Mesothelial cell of epicardium (in vitro differentiated cells): ENCODE results near the gene NPTX2. TPM values are rescaled to one million over a fixed set of nuclear protein-coding genes. Genes with fewer than 3 reads are reported as not detected.

Source experiments
- DNase-seq, 2 experiments: peaks; one replicate each; pipeline ENCODE4 v3.0.0; 2021; ENCODE audit warnings: low spot score in 2 of 2; ENCODE audit not compliant: unreplicated experiment in 2 of 2
- H3K27ac Mint-ChIP-seq: 2 replicates; pipeline ENCODE4 v1.8.0; 2021; ENCODE audit warnings: mixed read lengths
- H3K27me3 Mint-ChIP-seq: 2 replicates; pipeline ENCODE4 v1.8.0; 2021; ENCODE audit warnings: low read depth, mixed read lengths
- H3K36me3 Mint-ChIP-seq: 2 replicates; pipeline ENCODE4 v1.8.0; 2021; ENCODE audit warnings: mixed read lengths
- H3K4me1 Mint-ChIP-seq: 2 replicates; pipeline ENCODE4 v1.8.0; 2021; ENCODE audit warnings: mixed read lengths
- H3K4me3 Mint-ChIP-seq: 2 replicates; pipeline ENCODE4 v1.8.0; 2021; ENCODE audit warnings: mild to moderate bottlenecking, moderate library complexity, mixed read lengths
- H3K9me3 Mint-ChIP-seq: 2 replicates; pipeline ENCODE4 v1.8.0; 2021; ENCODE audit warnings: mixed read lengths
- total RNA-seq: library from RNA; stranded (reverse); gene quantifications from 3 replicates; pipeline ENCODE4 v1.2.1, GENCODE V29; 2021
- TF ChIP-seq, protein P1 (sequence below): fragments of 200-600 bp; sonication (generic); IDR thresholded peaks from one replicate; pipeline ENCODE4 v1.5.0; 2021; ENCODE audit warnings: antibody characterized with exemption; ENCODE audit not compliant: unreplicated experiment

Gene NPTX2
- total RNA-seq, 1 donor from 2014 or later: 1.4 TPM

DNA sequence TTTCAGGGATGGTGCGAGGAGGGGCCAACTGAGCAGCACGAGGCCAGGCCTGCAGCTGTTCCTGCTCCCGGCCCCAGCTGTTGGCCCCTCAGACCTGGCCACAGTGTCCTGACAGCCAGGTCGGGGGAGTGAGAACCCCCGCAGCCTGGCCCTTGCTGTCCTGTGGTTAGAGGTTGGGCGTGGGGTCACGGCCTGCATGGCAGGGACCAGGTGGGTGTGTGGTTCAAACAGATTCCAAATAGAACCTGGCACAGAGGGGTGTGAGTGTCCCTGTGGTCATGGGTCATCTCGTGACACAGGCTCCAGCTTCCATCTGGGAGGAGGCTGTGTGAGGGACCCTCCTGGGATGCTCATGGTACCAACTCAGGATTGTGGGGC lies 10.3 kb downstream of the NPTX2 start:
- Mint-ChIP-seq H3K4me1 (no peaks in the 10 kb centered on the region), H3K27me3 (peaks cover 89% of the 10 kb centered on the region), H3K36me3 (no peaks in the 10 kb centered on the region), H3K27ac (no peak overlapping the region), H3K9me3 (peaks cover 5% of the 10 kb centered on the region), H3K4me3 (no peak overlapping the region)
- TF ChIP-seq, protein P1, sequence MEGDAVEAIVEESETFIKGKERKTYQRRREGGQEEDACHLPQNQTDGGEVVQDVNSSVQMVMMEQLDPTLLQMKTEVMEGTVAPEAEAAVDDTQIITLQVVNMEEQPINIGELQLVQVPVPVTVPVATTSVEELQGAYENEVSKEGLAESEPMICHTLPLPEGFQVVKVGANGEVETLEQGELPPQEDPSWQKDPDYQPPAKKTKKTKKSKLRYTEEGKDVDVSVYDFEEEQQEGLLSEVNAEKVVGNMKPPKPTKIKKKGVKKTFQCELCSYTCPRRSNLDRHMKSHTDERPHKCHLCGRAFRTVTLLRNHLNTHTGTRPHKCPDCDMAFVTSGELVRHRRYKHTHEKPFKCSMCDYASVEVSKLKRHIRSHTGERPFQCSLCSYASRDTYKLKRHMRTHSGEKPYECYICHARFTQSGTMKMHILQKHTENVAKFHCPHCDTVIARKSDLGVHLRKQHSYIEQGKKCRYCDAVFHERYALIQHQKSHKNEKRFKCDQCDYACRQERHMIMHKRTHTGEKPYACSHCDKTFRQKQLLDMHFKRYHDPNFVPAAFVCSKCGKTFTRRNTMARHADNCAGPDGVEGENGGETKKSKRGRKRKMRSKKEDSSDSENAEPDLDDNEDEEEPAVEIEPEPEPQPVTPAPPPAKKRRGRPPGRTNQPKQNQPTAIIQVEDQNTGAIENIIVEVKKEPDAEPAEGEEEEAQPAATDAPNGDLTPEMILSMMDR: no peak
- DNase-seq: no peak

DNA sequence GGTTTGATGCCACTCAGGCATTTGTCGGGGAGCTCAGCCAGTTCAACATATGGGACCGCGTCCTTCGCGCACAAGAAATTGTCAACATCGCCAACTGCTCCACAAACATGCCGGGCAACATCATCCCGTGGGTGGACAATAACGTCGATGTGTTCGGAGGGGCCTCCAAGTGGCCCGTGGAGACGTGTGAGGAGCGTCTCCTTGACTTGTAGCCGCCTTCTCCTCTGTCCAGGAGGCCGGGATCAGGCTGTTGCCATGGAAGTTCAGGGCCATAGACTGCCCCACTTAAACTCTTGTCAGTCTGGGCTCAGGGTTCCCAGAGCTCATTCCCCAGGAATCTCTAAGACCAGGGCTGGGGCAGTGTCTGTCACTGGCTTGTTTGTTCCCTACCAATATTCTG lies 11.3 kb downstream of the NPTX2 start:
- peaks cover 84% of the 10 kb centered on the region for H3K27me3 Mint-ChIP-seq
- no peak for DNase-seq
- no peaks in the 10 kb centered on the region for H3K4me1 Mint-ChIP-seq
- H3K4me3 Mint-ChIP-seq: no peak overlapping the region
- H3K36me3 Mint-ChIP-seq: no peaks in the 10 kb centered on the region
- H3K9me3 Mint-ChIP-seq: peaks cover 10% of the 10 kb centered on the region
- TF ChIP-seq, protein P1: no peak
- no peak overlapping the region for H3K27ac Mint-ChIP-seq

DNA sequence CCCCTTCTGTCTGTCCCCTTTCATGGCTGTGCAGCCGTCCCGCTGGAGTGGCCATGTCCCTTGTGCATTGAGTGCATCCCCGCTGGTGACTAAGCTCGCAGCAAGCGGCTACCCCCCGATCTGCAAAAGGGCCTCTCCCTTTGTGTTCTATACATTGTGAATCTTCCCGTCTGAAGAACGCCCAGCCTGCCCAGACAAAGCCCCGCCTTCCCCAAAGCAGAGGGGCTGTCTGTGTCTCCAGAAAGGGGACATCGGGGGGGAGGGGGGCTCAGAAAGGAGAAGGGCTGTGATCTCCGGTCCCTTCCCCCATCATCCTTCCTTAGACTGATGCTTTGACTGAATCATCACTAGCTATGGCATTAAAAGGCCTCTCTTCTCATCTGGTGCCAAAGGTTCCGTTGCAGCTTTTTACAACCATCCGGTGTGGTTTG lies 11.9 kb downstream of the NPTX2 start:
- H3K4me3 Mint-ChIP-seq: no peak overlapping the region
- DNase-seq: no peak
- H3K4me1 Mint-ChIP-seq: no peaks in the 10 kb centered on the region
- peaks cover 81% of the 10 kb centered on the region for H3K27me3 Mint-ChIP-seq
- TF ChIP-seq, protein P1: no peak
- H3K27ac Mint-ChIP-seq: no peak overlapping the region
- no peaks in the 10 kb centered on the region for H3K36me3 Mint-ChIP-seq
- peaks cover 13% of the 10 kb centered on the region for H3K9me3 Mint-ChIP-seq

DNA sequence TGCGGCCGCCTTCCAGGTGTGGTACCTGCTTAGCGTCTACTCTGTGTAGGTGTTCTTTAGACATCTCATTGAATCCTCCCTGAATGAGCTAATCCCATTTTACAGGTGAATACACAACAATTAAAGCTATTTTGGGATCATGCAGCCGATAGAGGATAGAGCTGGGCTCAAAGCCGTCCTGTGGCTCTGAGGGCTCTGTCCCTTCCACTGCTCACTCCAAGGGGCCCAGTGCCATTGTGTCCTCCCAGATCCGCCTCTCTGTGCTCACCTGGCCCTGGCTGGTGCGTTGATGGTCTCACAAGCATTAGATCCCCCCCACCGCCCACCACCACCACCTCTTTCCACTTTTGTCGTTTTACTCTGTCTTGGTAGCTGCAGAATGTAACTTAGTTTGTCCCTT lies 13.1 kb downstream of the NPTX2 start:
- peaks cover 13% of the 10 kb centered on the region for H3K9me3 Mint-ChIP-seq
- H3K4me1 Mint-ChIP-seq: no peaks in the 10 kb centered on the region
- DNase-seq: no peak
- no peak overlapping the region for H3K4me3 Mint-ChIP-seq
- H3K36me3 Mint-ChIP-seq: no peaks in the 10 kb centered on the region
- peaks cover 74% of the 10 kb centered on the region for H3K27me3 Mint-ChIP-seq
- TF ChIP-seq, protein P1: no peak
- H3K27ac Mint-ChIP-seq: no peak overlapping the region

DNA sequence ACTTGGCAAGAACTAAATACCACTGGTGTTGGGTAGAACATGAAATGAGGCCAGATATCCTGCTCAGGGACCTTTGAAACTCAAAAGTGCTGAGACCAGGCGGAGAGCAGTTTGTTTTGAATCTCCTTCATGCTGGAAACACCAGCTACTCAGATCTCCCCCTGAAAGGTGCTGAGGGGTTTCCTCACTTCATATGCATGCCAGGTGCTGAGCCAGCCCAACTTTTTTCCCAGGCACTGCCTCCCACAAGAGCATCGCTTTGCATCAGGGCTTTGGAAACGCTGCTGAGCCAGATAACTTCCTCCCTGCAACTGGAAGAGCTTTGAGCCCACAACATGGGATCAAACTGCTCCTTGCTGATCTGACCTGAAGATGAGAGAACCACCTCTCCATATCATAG lies 13.7 kb downstream of the NPTX2 start:
- no peaks in the 10 kb centered on the region for H3K36me3 Mint-ChIP-seq
- H3K4me1 Mint-ChIP-seq: no peaks in the 10 kb centered on the region
- H3K4me3 Mint-ChIP-seq: no peak overlapping the region
- no peak for DNase-seq
- peaks cover 13% of the 10 kb centered on the region for H3K9me3 Mint-ChIP-seq
- peaks cover 73% of the 10 kb centered on the region for H3K27me3 Mint-ChIP-seq
- no peak overlapping the region for H3K27ac Mint-ChIP-seq
- TF ChIP-seq, protein P1: no peak

DNA sequence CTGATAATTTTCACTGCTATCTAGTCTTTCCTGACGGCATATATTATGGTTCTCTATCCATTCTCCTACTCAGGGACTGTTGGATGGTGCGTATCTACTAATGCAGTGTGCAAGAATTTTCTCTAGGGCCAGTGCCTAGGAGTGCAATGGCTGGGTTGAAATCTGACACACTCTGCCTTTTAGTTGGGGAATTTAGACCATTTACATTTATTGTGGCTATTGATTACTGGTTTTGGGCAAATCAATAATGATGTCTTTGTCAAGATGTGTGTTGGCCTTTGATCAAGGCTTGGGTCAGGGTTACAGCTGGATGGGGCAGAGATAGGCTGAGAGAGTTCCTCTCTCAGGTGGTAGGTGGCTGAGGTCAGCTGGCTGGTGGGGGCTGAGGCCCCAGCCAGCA lies 21.8 kb downstream of the NPTX2 start:
- DNase-seq: no peak
- H3K36me3 Mint-ChIP-seq: no peaks in the 10 kb centered on the region
- TF ChIP-seq, protein P1: no peak
- H3K4me1 Mint-ChIP-seq: no peaks in the 10 kb centered on the region
- peaks cover 15% of the 10 kb centered on the region for H3K9me3 Mint-ChIP-seq
- no peak overlapping the region for H3K4me3 Mint-ChIP-seq
- H3K27me3 Mint-ChIP-seq: peaks cover 21% of the 10 kb centered on the region
- H3K27ac Mint-ChIP-seq: no peak overlapping the region
